Measurements from ENCODE around the gene ATG7.

DNA sequence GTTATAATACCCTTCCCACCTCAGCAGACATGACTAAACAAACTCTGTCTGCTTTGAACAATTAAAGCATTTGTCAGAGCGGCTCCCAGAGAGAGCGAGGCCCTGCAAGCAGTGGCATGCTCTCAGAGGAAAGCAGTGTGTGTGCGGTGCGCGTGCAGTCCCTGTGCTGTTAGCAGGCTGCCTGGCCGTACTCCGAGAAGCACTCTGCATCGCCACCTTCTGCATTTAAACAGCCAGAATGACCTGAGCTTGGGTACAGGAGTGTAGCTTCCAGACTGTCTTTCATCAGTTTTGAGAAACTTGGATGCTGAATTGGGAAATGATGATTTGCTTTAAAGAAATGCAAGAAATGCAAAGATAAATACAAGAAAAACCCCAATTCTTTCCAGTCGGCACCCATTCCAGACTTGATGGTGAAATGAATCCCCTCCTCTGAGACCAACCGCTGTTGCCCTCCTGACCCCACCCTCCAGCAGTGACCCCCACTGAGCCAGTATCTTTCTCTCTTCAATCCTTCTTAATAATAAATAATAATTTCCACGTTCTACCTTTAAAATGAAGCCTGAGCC lies 258.0 kb downstream of the ATG7 start:
- TF ChIP-seq, protein P1, sequence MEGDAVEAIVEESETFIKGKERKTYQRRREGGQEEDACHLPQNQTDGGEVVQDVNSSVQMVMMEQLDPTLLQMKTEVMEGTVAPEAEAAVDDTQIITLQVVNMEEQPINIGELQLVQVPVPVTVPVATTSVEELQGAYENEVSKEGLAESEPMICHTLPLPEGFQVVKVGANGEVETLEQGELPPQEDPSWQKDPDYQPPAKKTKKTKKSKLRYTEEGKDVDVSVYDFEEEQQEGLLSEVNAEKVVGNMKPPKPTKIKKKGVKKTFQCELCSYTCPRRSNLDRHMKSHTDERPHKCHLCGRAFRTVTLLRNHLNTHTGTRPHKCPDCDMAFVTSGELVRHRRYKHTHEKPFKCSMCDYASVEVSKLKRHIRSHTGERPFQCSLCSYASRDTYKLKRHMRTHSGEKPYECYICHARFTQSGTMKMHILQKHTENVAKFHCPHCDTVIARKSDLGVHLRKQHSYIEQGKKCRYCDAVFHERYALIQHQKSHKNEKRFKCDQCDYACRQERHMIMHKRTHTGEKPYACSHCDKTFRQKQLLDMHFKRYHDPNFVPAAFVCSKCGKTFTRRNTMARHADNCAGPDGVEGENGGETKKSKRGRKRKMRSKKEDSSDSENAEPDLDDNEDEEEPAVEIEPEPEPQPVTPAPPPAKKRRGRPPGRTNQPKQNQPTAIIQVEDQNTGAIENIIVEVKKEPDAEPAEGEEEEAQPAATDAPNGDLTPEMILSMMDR (IDR thresholded peaks at IDR 0.05): no peak
- TF ChIP-seq POLR2A (IDR thresholded peaks at IDR 0.05): no peak
